Measurements from ENCODE around the gene LCN15.
"Not testable (repeated sequence)": the region's sequence is repeated elsewhere in the genome, so short reads cannot be mapped to it uniquely, and the experiment has no call there.

The LCN15 gene

DNA sequence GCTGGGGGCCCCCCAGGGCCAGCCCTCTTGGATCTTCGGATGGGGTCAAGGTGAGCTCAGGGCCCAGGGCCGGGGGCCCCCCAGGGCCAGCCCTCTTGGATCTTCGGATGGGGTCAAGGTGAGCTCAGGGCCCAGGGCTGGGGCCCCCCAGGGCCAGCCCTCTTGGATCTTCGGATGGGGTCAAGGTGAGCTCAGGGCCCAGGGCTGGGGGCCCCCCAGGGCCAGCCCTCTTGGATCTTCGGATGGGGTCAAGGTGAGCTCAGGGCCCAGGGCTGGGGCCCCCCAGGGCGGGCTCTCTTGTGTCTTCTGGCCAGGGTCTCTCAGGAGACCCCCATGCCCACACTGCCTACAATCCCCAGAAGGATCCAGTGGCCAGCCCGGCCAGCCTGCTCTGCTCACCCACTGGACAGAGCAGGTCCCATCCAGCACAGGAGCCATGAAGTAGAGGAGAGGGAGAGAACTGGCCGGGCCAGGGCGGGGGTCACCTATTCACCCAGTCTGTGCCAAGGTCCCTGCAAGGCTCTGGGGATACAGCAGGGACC lies 38.8 kb upstream of the LCN15 start:
- peaks cover 36% of the 10 kb centered on the region for H3K27me3 ChIP-seq (ENCODE audit: insufficient read depth, low read length)
- not testable (repeated sequence) for H3K4me1 ChIP-seq (ENCODE audit: insufficient read depth, low read length); H3K4me3 ChIP-seq (ENCODE audit: low read length); H3K9ac ChIP-seq (ENCODE audit: low read depth, low read length); H3K36me3 ChIP-seq (ENCODE audit: insufficient read depth, low read depth, low read length); H3K27ac ChIP-seq (ENCODE audit: low read length); H3K9me3 ChIP-seq (ENCODE audit: insufficient read depth, low read depth, low read length)

DNA sequence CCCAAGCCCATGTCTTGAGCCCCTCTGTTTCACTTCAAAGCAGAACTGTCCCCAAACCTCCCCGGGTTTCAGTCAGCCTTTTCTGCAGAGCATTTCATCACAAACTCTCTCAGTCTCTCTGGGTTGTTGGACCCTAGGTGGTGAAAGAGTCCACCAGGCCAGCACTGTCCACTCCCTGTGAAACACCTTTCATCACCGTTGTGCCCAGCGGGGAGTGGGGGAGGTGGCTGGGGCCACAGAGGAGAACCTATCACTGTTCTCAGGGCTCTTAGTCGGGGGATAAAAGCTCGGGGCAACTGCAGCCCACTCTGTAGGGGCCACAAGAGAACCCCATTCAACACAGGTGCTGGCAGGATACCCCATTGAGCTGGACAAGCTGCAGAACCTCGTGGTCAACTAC lies 38.0 kb upstream of the LCN15 start:
- Histone ChIP-seq H3K9ac (ENCODE audit: low read depth, low read length) (no peak overlapping the region), H3K9me3 (ENCODE audit: insufficient read depth, low read depth, low read length) (no peaks in the 10 kb centered on the region), H3K36me3 (ENCODE audit: insufficient read depth, low read depth, low read length) (peaks cover 5% of the 10 kb centered on the region; the same call in 1 of the 2 replicates), H3K27ac (ENCODE audit: low read length) (no peak overlapping the region), H3K4me3 (ENCODE audit: low read length) (no peak overlapping the region), H3K4me1 (ENCODE audit: insufficient read depth, low read length) (peaks cover 6% of the 10 kb centered on the region; the same call in 1 of the 2 replicates), H3K27me3 (ENCODE audit: insufficient read depth, low read length) (peaks cover 36% of the 10 kb centered on the region)

DNA sequence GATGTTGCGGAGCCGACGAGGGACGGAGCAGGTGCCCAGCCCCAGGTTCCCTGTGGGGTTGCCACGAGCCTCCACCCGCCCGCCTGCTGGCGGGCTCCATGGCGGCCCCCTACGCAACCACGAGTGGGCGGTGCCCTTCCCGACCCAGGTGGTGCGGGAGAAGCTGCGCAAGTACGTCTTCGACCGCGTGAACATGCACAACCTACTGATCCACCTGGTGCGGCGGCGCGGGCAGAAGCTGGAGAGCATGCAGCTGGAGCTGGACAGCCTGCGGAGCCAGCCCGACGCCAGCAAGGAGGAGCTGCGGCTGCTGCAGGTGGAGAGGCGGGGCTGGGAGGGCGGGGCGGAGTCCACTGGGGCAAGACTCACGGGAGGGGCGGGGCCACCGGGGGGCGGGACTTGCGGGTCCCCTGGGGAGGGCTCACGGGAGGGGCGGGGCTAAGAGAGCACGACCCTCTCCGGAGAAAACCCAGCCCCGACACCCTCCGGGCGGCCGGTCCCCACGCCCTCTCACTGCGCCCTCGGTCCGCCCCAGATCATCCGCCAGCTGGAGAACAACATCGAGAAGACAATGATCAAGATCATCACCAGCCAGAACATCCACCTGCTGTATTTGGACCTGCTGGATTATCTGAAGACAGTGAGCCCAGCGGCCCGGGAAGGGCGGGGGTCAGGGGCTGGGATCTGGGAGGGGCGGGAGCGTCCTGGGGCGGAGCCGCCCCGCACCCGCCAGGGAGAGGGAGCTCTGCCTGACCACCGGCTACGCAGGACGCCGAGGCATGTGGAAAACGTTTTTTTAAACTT lies 35.7 kb upstream of the LCN15 start:
- H3K9ac ChIP-seq (ENCODE audit: low read depth, low read length) = peak overlapping the region; percentile 54; the same call in 1 of the 2 replicates
- H3K27me3 ChIP-seq (ENCODE audit: insufficient read depth, low read length) = peaks cover 31% of the 10 kb centered on the region
- no peaks in the 10 kb centered on the region for H3K36me3 ChIP-seq (ENCODE audit: insufficient read depth, low read depth, low read length)
- H3K4me1 ChIP-seq (ENCODE audit: insufficient read depth, low read length) = peaks cover 4% of the 10 kb centered on the region; the same call in 1 of the 2 replicates
- H3K9me3 ChIP-seq (ENCODE audit: insufficient read depth, low read depth, low read length) = no peaks in the 10 kb centered on the region
- no peak overlapping the region for H3K27ac ChIP-seq (ENCODE audit: low read length)
- peak overlapping the region; percentile 85 for H3K4me3 ChIP-seq (ENCODE audit: low read length)

DNA sequence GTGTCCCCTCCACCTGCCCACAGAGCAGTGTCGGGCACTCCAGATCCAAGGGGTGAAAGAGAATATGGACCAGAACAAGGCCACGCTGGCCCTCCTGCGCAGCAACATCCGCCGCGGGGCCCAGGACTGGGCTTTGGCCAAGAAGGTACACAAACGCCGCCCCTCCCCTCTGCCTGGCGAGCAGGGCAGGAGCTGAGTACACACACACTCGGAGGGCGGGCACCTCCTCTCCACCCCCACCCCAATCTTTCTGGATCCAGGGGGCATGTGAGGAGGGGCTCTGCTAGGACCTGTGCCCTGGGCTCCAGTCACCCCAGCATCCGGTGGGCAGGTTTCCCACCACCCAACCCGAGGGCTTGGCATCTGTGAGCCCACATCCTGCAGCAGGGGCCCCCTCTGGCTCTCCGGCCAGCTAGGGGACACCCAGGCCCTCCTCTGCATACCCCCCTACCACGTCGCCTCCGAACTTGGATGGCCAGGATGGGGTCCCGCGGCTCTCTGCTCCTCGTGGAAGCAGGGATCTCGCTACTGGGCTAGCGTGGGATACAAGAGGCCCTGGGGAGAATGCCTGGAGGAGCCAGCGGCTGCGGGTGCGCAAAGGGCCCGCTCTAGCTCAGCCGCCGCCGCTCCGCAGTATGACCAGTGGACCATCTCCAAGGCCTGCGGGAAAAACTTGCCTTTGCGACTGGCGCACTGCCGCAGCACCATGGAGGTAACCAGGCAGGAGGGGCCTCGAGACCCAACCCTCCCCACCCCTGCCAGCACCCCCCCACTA lies 34.9 kb upstream of the LCN15 start:
- Histone ChIP-seq H3K4me1 (ENCODE audit: insufficient read depth, low read length) (peaks cover 4% of the 10 kb centered on the region; the same call in 1 of the 2 replicates), H3K27me3 (ENCODE audit: insufficient read depth, low read length) (peaks cover 31% of the 10 kb centered on the region), H3K36me3 (ENCODE audit: insufficient read depth, low read depth, low read length) (no peaks in the 10 kb centered on the region), H3K27ac (ENCODE audit: low read length) (no peak overlapping the region), H3K4me3 (ENCODE audit: low read length) (peak overlapping the region; percentile 70; the same call in 1 of the 2 replicates), H3K9me3 (ENCODE audit: insufficient read depth, low read depth, low read length) (no peaks in the 10 kb centered on the region), H3K9ac (ENCODE audit: low read depth, low read length) (no peak overlapping the region)

DNA sequence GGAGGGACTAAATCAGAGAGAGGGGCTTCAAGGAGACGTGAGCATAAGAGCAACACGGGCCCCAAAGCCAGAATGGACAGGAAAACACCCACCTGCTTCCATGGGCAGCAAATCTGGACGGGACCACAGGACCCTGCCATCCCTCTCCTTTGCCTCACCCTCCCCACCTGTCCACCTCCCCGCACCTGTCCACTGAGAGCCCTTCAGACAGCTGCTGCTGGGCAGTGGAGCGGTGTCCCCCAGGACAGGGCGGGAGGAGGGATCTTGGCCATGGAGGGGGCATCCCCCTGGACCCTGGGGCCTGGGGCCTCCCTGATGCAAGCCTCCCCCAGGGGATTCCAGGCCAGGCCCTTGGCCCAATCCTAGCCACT lies 34.4 kb upstream of the LCN15 start:
- H3K9ac ChIP-seq (ENCODE audit: low read depth, low read length) = no peak overlapping the region
- 0 out of 2 replicates have a peak, but pooled peaks cover under 1% of the 10 kb centered on the region for H3K36me3 ChIP-seq (ENCODE audit: insufficient read depth, low read depth, low read length)
- no peak overlapping the region for H3K4me3 ChIP-seq (ENCODE audit: low read length)
- no peak overlapping the region for H3K27ac ChIP-seq (ENCODE audit: low read length)
- H3K27me3 ChIP-seq (ENCODE audit: insufficient read depth, low read length) = peaks cover 26% of the 10 kb centered on the region
- peaks cover 4% of the 10 kb centered on the region; the same call in 1 of the 2 replicates for H3K4me1 ChIP-seq (ENCODE audit: insufficient read depth, low read length)
- no peaks in the 10 kb centered on the region for H3K9me3 ChIP-seq (ENCODE audit: insufficient read depth, low read depth, low read length)

DNA sequence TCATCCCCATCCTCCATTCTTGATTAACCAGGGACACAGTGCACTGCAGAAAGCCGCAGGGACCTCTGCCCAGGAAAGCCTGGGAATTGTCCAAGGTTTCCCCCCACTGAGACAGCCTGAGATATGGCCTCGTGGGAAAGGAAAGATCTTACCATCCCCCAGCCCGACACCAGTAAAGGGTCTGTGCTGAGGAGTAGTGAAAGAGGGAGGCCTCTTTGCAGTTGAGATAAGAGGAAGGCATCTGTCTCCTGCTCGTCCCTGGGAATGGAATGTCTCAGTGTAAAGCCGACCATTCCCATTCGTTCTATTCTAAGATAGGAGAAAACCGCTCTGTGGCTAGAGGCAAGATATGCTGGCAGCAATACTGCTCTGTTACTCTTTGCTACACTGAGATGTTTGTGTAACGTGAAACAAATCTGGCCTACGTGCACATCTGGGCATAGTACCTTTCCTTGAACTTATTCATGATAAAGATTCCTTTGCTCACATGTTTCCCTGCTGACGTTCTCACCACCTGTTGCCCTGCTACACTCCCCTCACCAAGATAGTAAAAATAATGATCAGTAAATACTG lies 32.5 kb upstream of the LCN15 start:
- not testable (repeated sequence) for H3K9ac ChIP-seq (ENCODE audit: low read depth, low read length); H3K9me3 ChIP-seq (ENCODE audit: insufficient read depth, low read depth, low read length); H3K36me3 ChIP-seq (ENCODE audit: insufficient read depth, low read depth, low read length); H3K4me1 ChIP-seq (ENCODE audit: insufficient read depth, low read length); H3K4me3 ChIP-seq (ENCODE audit: low read length); H3K27ac ChIP-seq (ENCODE audit: low read length)
- H3K27me3 ChIP-seq (ENCODE audit: insufficient read depth, low read length) = peaks cover 17% of the 10 kb centered on the region

DNA sequence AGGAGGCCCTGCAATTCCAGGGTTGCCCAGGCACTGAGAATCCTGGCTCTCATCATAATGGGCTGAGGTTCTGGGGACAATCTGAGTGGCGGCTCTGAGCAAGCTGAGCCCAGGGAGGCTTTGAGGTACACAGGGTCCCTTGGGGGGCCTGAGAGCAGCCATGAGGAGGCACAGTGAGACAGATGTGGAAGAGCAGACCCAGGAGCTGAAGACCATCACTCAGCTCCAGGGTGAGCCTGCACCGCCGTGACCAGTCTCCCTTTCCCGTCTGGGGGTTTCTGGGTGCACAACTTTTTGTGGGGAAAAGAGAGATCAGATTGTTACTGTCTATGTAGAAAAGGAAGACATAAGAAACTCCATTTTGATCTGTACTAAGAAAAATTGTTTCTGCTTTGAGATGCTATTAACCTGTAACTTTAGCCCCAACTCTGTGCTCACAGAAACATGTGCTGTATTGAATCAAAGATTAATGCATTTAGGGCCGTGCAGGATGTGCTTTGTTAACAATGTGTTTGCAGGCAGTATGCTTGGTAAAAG lies 32.0 kb upstream of the LCN15 start, which contains the start of gene CCDC183:
CCDC183 (plus strand) TSS at position 101 of the 537 bp plus-strand sequence; CDS start at position 161, 60 bp downstream.
- no peaks in the 10 kb centered on the region for H3K9me3 ChIP-seq (ENCODE audit: insufficient read depth, low read depth, low read length)
- H3K36me3 ChIP-seq (ENCODE audit: insufficient read depth, low read depth, low read length) = peaks cover 9% of the 10 kb centered on the region; the same call in 1 of the 2 replicates
- H3K27me3 ChIP-seq (ENCODE audit: insufficient read depth, low read length) = peaks cover 16% of the 10 kb centered on the region
- H3K9ac ChIP-seq (ENCODE audit: low read depth, low read length) = no peak within 1 kb of the TSS
- H3K4me3 ChIP-seq (ENCODE audit: low read length) = no peak within 1 kb of the TSS
- H3K4me1 ChIP-seq (ENCODE audit: insufficient read depth, low read length) = peaks cover 4% of the 10 kb centered on the region; the same call in 1 of the 2 replicates
- no peak within 1 kb of the TSS for H3K27ac ChIP-seq (ENCODE audit: low read length)

DNA sequence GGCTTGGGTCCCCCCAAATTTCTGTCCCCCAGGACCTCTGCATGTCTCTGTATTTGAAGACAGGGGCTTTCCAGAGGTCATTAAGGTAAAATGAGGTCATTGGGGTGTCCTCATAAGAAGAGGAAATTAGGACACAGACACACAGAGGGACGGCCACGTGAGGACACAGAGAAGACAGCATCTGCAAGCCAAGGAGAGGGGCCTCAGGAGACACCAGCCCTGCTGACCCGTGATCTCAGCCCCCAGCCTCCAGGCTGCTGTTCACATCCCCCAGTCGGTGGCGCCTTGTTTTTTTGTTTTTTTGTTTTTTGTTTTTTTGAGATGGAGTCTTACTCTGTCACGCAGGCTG lies 30.7 kb upstream of the LCN15 start:
- Histone ChIP-seq H3K27ac (ENCODE audit: low read length) (no peak overlapping the region), H3K36me3 (ENCODE audit: insufficient read depth, low read depth, low read length) (peaks cover 9% of the 10 kb centered on the region; the same call in 1 of the 2 replicates), H3K4me3 (ENCODE audit: low read length) (no peak overlapping the region), H3K4me1 (ENCODE audit: insufficient read depth, low read length) (peaks cover 8% of the 10 kb centered on the region), H3K27me3 (ENCODE audit: insufficient read depth, low read length) (peaks cover 16% of the 10 kb centered on the region), H3K9me3 (ENCODE audit: insufficient read depth, low read depth, low read length) (no peaks in the 10 kb centered on the region), H3K9ac (ENCODE audit: low read depth, low read length) (no peak overlapping the region)

DNA sequence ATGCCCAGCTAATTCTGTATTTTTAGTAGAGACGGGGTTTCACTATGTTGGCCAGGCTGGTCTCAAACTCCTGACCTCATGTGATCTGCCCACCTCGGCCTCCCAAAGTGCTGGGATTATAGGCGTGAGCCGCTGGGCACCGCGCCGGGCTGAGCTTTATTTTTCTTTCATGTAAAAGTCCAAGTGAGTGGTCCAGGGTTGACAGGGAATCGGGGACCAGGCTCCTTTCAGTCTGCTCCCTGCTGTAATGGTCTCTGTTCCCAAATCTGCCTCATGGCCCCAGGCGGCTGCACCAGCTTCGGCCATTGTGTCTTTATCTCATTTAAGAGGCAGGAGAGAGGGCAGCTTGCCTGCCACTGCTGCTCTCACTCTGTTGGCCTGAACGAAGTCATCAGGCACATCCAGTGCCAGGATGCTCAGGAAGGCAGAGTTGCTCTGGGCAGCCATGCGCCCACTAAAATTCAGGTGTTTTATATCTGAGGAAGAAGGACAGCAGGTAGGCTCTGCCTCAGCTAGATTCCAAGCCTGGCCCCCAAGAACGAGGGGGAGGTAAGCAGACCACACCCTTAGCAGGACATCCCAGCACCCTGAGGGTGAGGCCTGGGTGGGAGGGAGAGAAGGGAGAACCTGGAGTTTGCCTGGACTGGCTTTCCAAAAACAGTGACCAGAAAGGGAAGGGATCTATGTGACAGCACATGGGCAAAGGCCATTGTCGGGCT lies 30.1 kb upstream of the LCN15 start:
- H3K9ac ChIP-seq (ENCODE audit: low read depth, low read length) = no peak overlapping the region
- H3K4me3 ChIP-seq (ENCODE audit: low read length) = no peak overlapping the region
- H3K27me3 ChIP-seq (ENCODE audit: insufficient read depth, low read length) = peaks cover 11% of the 10 kb centered on the region
- peaks cover 8% of the 10 kb centered on the region for H3K4me1 ChIP-seq (ENCODE audit: insufficient read depth, low read length)
- no peak overlapping the region for H3K27ac ChIP-seq (ENCODE audit: low read length)
- peaks cover 9% of the 10 kb centered on the region; the same call in 1 of the 2 replicates for H3K36me3 ChIP-seq (ENCODE audit: insufficient read depth, low read depth, low read length)
- no peaks in the 10 kb centered on the region for H3K9me3 ChIP-seq (ENCODE audit: insufficient read depth, low read depth, low read length)

DNA sequence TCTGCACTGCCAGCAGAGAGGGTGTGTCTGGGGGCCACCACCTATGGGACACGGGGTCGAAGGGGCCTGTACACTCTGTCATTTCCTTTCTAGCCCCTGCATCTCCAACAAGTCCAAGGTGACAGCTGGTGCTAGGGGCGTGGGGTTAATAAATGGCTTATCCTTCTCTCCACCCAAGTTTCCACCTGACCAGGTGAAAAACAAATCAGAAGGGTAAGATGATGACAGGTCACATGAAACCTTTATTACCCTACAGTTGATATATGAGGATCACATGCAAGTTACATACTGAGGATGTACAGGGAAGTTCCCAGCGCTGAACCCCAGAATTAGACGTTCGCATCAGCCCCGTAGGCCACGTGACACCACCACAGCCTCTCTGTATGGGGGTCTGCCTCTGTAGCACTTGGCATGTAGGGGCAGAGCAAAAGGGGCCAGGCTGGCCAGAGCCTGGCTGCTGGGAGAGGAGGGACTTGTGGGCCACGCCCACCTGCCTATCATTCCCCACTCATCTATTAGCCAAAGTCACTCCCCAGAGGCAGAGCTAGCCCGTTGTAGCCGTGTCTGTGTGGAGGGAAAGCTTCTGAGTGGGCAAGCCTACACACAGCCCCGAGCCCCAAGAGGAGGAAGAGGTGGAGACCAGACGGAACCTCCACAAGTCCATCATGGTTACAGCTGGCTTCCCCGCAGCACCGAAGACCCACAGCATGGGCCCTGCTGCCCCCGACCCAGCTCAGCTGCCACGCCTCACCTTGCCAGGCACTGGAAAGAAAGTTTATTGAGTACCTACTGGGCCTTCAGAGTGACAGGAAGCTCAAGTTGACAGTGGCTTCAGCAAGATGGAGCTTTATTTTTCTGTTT lies 29.0 kb upstream of the LCN15 start:
- no peaks in the 10 kb centered on the region for H3K9me3 ChIP-seq (ENCODE audit: insufficient read depth, low read depth, low read length)

More for the DNA sequence above, 29.0 kb upstream of the LCN15 start:
- Histone ChIP-seq H3K27ac (ENCODE audit: low read length) (no peak overlapping the region), H3K4me3 (ENCODE audit: low read length) (no peak overlapping the region), H3K36me3 (ENCODE audit: insufficient read depth, low read depth, low read length) (peaks cover 9% of the 10 kb centered on the region; the same call in 1 of the 2 replicates), H3K4me1 (ENCODE audit: insufficient read depth, low read length) (peaks cover 8% of the 10 kb centered on the region), H3K27me3 (ENCODE audit: insufficient read depth, low read length) (peaks cover under 1% of the 10 kb centered on the region; the same call in 1 of the 2 replicates), H3K9ac (ENCODE audit: low read depth, low read length) (no peak overlapping the region)

All from iPS-20b (cell line).